ENCODE measurements around the gene BBS7. TPM values are rescaled to one million over a fixed set of nuclear protein-coding genes. Genes with fewer than 3 reads are reported as not detected.
A peak's percentile ranks its signal among the peaks of the same experiment; 100 is the strongest.

BBS7 gene
- total RNA-seq, 2 experiments from 2014 or later = 16.6 to 20.7 TPM

DNA sequence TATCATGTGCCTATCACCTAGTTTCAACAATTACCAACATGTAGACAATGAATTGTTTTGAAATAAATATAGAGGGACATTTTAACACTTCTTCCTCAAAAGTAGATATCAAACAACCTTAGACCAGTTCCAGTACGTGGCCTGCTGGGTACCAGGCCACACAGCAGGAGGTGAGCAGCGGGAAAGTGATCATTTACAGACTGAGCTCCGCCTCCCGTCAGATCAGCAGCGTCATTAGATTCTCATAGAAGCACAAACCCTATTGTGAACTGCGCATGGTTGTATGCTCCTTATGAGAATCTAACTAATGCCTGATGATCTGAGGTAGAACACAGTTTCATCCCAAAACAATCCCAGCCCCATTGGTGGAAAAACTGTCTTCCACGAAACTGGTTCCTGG is 6.5 kb downstream of the BBS7 start:
- peaks cover 26% of the 10 kb centered on the region for H3K36me3 Mint-ChIP-seq
- no peak for ATAC-seq (ENCODE audit: low read depth)
- H3K4me3 Mint-ChIP-seq = no peak overlapping the region
- H3K27me3 Mint-ChIP-seq = no peaks in the 10 kb centered on the region
- no peak for DNase-seq
- no peak overlapping the region for H3K27ac Mint-ChIP-seq
- H3K4me1 Mint-ChIP-seq = peaks cover 5% of the 10 kb centered on the region
- POLR2A ChIA-PET = no interaction called here
- no peaks in the 10 kb centered on the region for H3K9me3 Mint-ChIP-seq

DNA sequence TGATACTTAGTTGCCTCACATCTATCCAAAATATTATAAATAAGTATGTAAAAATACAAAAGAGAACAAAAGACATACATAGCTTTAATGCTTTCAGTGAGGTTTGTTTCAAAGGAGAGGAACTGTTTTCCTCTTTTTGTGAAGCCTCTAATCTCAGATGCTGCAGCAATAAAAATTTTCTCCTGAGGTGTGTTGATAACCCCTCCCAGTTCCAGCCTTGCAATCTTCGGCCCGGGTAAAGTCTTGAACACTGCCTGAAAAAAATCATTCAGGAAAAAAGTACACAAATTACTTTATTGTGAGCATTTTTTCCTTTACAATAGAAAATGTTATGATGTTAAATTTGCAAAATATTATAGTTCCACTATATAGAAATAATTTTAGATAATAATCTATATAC is 8.8 kb downstream of the BBS7 start:
- H3K4me3 Mint-ChIP-seq = no peak overlapping the region
- no peak overlapping the region for H3K27ac Mint-ChIP-seq
- DNase-seq (no peak), ATAC-seq (ENCODE audit: low read depth) (no peak)
- no peaks in the 10 kb centered on the region for H3K9me3 Mint-ChIP-seq
- no peaks in the 10 kb centered on the region for H3K27me3 Mint-ChIP-seq
- peaks cover 2% of the 10 kb centered on the region for H3K4me1 Mint-ChIP-seq
- H3K36me3 Mint-ChIP-seq = peaks cover 16% of the 10 kb centered on the region
- POLR2A ChIA-PET = no interaction called here

DNA sequence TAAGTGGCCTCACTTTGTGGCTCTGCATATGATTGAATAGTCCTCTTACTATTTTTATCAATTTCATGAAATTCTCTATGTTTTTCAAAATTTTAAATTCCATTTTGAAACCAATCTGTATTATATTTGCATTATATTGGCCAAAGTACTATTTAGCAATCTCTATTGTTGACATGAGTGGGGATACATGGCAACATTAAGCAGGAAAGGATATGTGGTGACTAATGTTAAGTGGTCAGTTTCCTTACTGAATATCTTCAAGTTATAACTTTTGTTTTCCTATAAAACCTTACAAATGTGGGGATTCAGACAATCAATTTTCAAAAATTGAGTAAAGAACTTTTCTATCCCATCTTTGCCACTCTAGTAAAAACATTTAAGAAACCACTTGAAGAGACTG is 10.2 kb downstream of the BBS7 start:
- Mint-ChIP-seq H3K4me1 (peaks cover 2% of the 10 kb centered on the region), H3K4me3 (no peak overlapping the region), H3K36me3 (peaks cover 7% of the 10 kb centered on the region), H3K27ac (no peak overlapping the region), H3K9me3 (no peaks in the 10 kb centered on the region), H3K27me3 (no peaks in the 10 kb centered on the region)
- no peak for DNase-seq
- POLR2A ChIA-PET = no interaction called here
- no peak for ATAC-seq (ENCODE audit: low read depth)

DNA sequence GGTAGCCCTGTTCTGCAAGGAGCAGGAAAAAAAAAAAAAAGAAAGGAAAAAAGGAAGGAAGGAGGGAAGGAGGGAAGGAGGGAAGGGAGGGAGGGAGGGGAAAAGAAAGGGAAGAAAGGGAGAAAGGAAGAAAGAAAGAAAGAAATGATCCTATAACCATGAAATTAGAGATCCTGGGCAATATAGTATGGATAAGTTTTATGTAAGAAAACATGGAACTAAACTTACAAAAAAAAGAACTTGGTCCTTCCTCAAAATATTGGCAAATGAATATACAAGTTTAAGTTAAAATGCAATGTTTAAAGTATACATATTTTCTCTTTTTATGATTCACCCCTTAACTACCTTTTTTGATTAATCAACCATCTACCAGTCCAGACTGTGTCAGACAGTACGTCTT is 18.9 kb downstream of the BBS7 start:
- POLR2A ChIA-PET = no interaction called here
- H3K27ac Mint-ChIP-seq = no peak overlapping the region
- ATAC-seq (ENCODE audit: low read depth) = no peak
- H3K27me3 Mint-ChIP-seq = no peaks in the 10 kb centered on the region
- no peak overlapping the region for H3K4me3 Mint-ChIP-seq
- no peaks in the 10 kb centered on the region for H3K9me3 Mint-ChIP-seq
- peaks cover 10% of the 10 kb centered on the region for H3K36me3 Mint-ChIP-seq
- no peak for DNase-seq
- no peaks in the 10 kb centered on the region for H3K4me1 Mint-ChIP-seq

DNA sequence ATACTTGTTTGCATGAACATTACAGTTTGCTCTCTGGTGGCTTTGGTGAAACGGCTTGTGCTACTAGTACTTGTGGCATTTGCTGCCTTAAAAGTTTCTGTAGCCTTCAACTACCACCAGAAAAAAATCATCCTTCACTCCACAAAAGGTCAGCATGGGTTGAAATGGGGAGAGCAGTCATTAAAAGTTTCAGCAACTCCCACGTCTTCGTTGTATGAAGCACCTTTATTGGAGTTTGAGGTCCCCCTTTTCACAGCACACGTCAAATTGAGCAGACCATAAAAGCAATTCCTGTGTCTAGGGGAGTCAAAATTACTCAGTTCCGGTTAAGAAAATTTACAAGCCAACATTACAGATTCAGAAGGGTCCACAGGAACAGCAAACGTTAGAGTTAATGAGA is 23.6 kb downstream of the BBS7 start:
- H3K27ac Mint-ChIP-seq = no peak overlapping the region
- POLR2A ChIA-PET = no interaction called here
- no peaks in the 10 kb centered on the region for H3K4me1 Mint-ChIP-seq
- DNase-seq (no peak), ATAC-seq (ENCODE audit: low read depth) (no peak)
- H3K27me3 Mint-ChIP-seq = no peaks in the 10 kb centered on the region
- no peaks in the 10 kb centered on the region for H3K9me3 Mint-ChIP-seq
- no peak overlapping the region for H3K4me3 Mint-ChIP-seq
- H3K36me3 Mint-ChIP-seq = peaks cover 13% of the 10 kb centered on the region

DNA sequence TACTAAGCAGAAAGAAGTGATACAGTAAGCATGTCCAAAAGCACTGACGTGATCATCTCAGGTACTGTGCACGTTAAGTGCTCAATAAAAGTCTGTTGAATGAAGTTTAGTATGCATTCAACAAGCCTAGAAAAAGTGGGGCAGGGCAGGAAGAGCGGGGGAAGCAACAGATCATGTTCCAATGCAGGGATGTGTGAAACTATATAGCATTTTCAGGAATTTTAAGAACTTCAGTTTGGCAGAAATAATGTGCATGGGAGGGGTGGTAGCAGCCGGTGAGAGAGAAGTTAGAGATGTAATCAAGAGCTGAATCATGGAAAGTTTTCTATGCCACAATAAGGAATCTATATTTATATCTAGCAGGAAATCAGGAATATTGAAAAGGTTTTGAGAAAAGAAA is 27.4 kb downstream of the BBS7 start:
- Mint-ChIP-seq H3K27me3 (no peaks in the 10 kb centered on the region), H3K9me3 (peaks cover 1% of the 10 kb centered on the region), H3K4me3 (no peak overlapping the region), H3K4me1 (no peaks in the 10 kb centered on the region), H3K27ac (no peak overlapping the region), H3K36me3 (peaks cover 22% of the 10 kb centered on the region)
- DNase-seq (no peak), ATAC-seq (ENCODE audit: low read depth) (no peak)
- POLR2A ChIA-PET = no interaction called here

DNA sequence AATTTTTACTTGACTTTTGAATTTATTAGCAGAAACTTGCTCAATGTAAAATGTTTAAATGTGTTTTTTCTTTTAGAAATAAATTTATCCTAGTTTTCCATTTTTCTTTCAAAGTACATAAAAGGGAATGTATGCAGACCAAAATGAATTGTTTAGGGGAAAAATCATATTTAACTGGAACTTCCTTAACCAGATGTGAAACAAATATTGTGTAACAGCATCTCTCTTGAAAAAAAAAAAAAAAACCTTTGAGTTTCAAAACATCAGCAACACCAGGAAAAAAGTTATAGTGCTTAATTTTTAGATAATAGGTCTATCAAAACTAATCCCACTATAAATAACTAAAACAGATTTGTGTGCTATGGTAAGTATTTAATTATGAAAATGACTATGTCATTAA is 32.1 kb downstream of the BBS7 start:
- Mint-ChIP-seq H3K9me3 (peaks cover 1% of the 10 kb centered on the region), H3K4me3 (no peak overlapping the region), H3K27ac (no peak overlapping the region), H3K27me3 (no peaks in the 10 kb centered on the region), H3K36me3 (peaks cover 24% of the 10 kb centered on the region), H3K4me1 (no peaks in the 10 kb centered on the region)
- POLR2A ChIA-PET = no interaction called here
- DNase-seq = no peak
- ATAC-seq (ENCODE audit: low read depth) = no peak

DNA sequence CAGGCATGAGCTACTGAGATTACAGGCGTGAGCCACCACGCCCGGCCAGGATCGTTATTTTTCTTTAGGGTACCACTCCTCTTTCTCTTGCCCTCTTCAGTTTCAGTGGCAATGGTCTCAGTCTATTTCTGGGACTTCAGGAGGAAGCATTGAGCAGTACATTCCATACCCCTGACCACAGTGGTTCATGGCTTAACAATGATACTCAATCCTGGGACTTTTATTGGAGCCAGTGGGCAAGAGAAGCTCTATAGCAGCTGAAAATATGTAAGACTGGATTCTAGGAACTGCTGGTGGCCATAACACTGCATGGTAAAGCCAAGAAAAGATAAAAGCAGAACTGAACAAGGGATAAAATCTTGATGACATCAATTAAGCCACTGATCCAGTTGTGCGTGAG is 40.8 kb downstream of the BBS7 start:
- Mint-ChIP-seq H3K27me3 (no peaks in the 10 kb centered on the region), H3K27ac (no peak overlapping the region), H3K4me3 (no peak overlapping the region), H3K9me3 (no peaks in the 10 kb centered on the region), H3K36me3 (peaks cover 8% of the 10 kb centered on the region), H3K4me1 (no peaks in the 10 kb centered on the region)
- no peak for DNase-seq
- POLR2A ChIA-PET = no interaction called here
- ATAC-seq (ENCODE audit: low read depth) = no peak

DNA sequence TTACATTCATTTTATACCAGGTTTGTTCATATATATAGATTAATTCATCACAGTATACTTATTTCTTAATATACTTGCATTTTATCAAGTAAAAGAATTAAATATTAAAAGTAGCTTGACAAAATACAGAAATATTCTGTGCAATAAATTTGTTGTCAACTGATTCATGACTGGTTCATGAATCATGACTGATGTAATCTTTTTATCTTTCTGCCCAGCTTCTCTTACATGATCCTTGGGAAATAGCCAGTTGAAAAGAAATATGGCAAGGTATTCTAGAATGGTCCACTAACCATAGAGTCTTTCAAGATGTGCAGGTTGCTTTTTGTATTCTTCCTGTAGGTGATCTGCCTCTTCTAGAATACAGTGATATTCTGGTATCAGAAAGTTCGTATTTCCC is 42.4 kb downstream of the BBS7 start:
- Mint-ChIP-seq H3K4me1 (no peaks in the 10 kb centered on the region), H3K4me3 (no peak overlapping the region), H3K36me3 (peaks cover 10% of the 10 kb centered on the region), H3K9me3 (no peaks in the 10 kb centered on the region), H3K27me3 (no peaks in the 10 kb centered on the region), H3K27ac (no peak overlapping the region)
- DNase-seq (no peak), ATAC-seq (ENCODE audit: low read depth) (no peak)
- POLR2A ChIA-PET = interaction anchor here (1.1 kb wide), 1 partner anchor 27 kb away, joined by 3 read pairs; the partner anchor contains the start of gene EXOSC9

DNA sequence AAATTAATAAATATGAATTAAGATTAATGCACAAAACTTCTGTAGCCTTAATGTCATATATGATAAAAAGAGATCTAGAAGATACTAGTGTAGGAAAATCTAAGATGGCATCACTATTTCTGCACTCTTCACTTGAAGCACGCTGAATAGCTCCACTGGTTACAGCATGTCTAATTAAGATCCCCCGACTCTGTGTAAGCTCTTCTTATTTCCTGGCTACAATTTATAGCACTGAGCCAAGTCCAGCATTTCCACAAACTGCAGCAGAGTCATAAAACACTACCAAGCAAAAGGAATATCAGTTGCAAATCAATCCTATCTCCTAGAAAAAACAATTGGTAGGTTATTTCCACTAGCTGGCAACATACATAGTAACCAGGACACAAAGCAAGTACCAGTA is 45.3 kb downstream of the BBS7 start:
- Mint-ChIP-seq H3K36me3 (peaks cover 19% of the 10 kb centered on the region), H3K27me3 (no peaks in the 10 kb centered on the region), H3K27ac (no peak overlapping the region), H3K4me1 (peaks cover 13% of the 10 kb centered on the region), H3K4me3 (no peak overlapping the region), H3K9me3 (no peaks in the 10 kb centered on the region)
- no peak for ATAC-seq (ENCODE audit: low read depth)
- no peak for DNase-seq
- POLR2A ChIA-PET = interaction anchor here (1.2 to 5.4 kb wide), 2 partner anchors 24 to 907 kb away, joined by 4 to 39 read pairs; partner anchors contain the start of genes BBS12 and EXOSC9

DNA sequence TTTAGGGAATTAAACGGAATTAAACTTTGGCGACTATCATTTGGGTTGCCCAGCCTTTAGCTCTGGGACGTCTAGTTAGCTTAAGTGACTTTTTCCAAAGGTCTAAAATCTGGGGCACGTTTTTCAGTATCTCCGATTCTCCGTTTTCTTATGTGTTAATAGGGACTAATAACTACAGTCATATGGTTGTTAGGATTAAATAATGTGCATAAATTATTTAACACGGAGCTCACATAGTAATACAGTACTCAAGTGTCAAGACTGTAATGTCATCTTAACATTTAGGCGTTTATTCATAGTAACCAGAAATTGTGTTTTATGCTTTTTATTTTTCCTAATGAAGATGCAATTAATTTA is 46.1 kb downstream of the BBS7 start:
- POLR2A ChIA-PET = interaction anchor here (0.7 to 5.4 kb wide), 5 partner anchors 10 to 908 kb away, joined by 3 to 39 read pairs (median 4); partner anchors contain the start of genes ANXA5, BBS12 and EXOSC9
- Mint-ChIP-seq H3K9me3 (no peaks in the 10 kb centered on the region), H3K4me3 (peak overlapping the region; percentile 98), H3K27me3 (no peaks in the 10 kb centered on the region), H3K4me1 (peaks cover 15% of the 10 kb centered on the region), H3K27ac (peak overlapping the region; percentile 98), H3K36me3 (peaks cover 24% of the 10 kb centered on the region)
- ATAC-seq (ENCODE audit: low read depth) (no peak), DNase-seq (no peak)

DNA sequence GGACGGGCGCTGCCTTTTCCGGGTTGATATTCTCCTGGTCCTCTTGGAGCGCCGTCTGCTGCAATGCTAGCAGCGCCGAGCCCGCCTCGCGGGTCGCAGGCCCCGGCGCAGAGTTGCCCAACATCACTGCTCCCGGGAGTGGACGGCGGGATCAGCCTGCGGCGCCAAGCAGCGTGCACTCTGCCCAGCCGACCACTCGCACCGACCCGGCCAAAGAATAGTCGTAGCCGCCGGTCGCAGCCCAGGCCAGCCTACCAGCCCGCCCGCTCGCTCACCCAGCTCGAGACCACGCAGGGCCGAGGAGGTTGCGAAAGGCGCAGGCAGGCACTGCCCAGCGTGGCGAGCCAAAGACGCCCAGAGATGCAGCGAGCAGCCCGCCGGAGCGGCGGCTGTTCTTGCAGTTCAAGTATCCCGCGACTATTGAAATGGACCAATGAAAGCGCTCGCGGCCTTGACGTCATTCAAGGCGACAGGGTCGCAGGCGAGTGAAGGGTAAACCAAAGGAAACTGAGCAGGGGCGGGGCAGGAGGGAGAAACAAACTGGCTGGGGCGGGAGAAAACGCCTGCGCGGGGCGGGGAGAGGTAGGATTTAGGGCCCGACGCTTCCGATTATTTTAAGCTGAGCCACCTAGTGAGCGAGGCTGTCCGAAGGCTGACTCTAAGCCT is 46.6 kb downstream of the BBS7 start, which contains the start of gene CCNA2:
Gene CCNA2, minus strand, starts transcription at position 379 of the 666 bp plus-strand sequence. Its CDS starts 255 bp downstream, at position 124.
- Mint-ChIP-seq H3K27me3 (no peaks in the 10 kb centered on the region), H3K4me3 (peak within 1 kb of the TSS; percentile 98), H3K27ac (peak within 1 kb of the TSS; percentile 98), H3K36me3 (peaks cover 28% of the 10 kb centered on the region), H3K9me3 (no peaks in the 10 kb centered on the region), H3K4me1 (peaks cover 19% of the 10 kb centered on the region)
- POLR2A ChIA-PET = interaction anchor here (0.7 to 5.4 kb wide), 5 partner anchors 10 to 909 kb away, joined by 3 to 39 read pairs (median 4); partner anchors contain the start of genes ANXA5, BBS12 and EXOSC9
- ATAC-seq (ENCODE audit: low read depth) = peak; percentile 93
- peak; percentile 92 for DNase-seq

DNA sequence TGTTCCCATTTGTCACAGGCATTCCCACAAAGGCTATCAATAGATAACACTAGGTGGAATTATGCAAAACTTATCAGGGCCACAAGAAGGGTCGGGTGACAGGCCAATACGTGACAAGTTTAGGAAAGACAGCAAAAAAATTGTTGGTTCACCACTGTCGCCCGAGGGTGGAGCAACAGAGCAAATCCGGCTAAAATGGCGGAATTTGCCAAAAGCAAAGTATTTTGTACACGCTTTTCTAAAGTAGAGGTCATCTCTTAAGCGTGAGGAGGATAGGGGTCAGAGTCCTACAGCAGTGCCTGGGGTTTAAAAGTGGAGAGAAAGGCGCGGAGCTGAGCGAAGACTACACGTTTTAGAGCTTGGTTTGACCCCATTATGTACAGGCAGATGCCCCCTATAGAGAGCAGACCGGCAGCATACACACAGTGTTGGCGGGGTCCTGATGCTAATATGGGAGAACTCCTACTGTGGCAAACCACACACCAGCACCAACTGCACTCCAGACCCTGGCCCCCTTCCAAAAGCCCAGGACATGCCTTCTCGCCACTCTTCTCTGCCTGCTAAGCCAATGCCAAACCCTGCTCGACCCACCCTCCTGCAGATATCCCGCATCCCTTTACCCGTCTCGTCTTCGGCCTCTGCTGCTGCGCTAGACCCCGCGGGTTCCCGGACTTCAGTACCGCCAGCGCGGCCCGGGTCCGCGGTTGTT is 47.3 kb downstream of the BBS7 start:
- Mint-ChIP-seq H3K27ac (peak overlapping the region; percentile 98), H3K9me3 (no peaks in the 10 kb centered on the region), H3K4me3 (peak overlapping the region; percentile 98), H3K27me3 (no peaks in the 10 kb centered on the region), H3K4me1 (peaks cover 25% of the 10 kb centered on the region), H3K36me3 (peaks cover 34% of the 10 kb centered on the region)
- ATAC-seq (ENCODE audit: low read depth) (peak; percentile 29), DNase-seq (peak; percentile 53)
- POLR2A ChIA-PET = interaction anchor here (1.0 to 5.4 kb wide), 2 partner anchors 22 to 127 kb away, joined by 3 to 39 read pairs; partner anchors contain the start of genes ANXA5 and EXOSC9

DNA sequence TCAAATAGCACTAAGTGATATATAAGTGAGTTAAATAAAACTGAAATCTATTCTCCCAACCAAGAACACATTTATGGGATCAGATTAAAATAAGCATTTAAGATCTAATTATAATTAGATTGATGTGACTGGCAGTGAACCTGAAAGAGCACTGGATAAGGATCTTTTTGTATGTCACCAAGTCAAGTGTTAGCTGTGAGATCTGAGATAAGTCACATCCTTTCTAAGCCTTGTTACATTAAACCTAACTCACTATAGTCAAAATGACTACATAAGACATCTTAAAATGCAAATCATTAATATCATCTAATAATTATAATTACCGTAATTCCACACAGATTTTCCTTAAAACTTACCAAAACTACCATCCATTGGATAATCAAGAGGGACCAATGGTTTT is 48.2 kb downstream of the BBS7 start:
- H3K36me3 Mint-ChIP-seq = peaks cover 38% of the 10 kb centered on the region
- POLR2A ChIA-PET = interaction anchor here (1.5 to 5.4 kb wide), 2 partner anchors 21 to 48 kb away, joined by 4 to 39 read pairs; partner anchors contain the start of genes BBS7 and EXOSC9
- H3K4me3 Mint-ChIP-seq = peak overlapping the region; percentile 98
- H3K9me3 Mint-ChIP-seq = no peaks in the 10 kb centered on the region
- peaks cover 30% of the 10 kb centered on the region for H3K4me1 Mint-ChIP-seq
- ATAC-seq (ENCODE audit: low read depth) (no peak), DNase-seq (no peak)
- H3K27ac Mint-ChIP-seq = peak overlapping the region; percentile 98
- no peaks in the 10 kb centered on the region for H3K27me3 Mint-ChIP-seq

Data from activated naive CD8-positive, alpha-beta T cell treated with anti-CD3 and anti-CD28 coated beads, Interleukin-2, amount 10 ng/mL, durations not matched to agents 7 days and 5 days (primary cell).